Left lung (tissue), 10 donors: ENCODE measurements around the gene ASTL. TPM values are rescaled to one million over a fixed set of nuclear protein-coding genes. Genes with fewer than 3 reads are reported as not detected.

ENCODE experiments used
- ATAC-seq: fragments of 200-7000 bp; cut with Tn5 transposase; one replicate; pipeline ENCODE4 v1.9.1; 2020; ENCODE audit warnings: moderate library complexity
- DNase-seq, 4 donors: peaks; one replicate each; pipeline ENCODE4 v3.0.0-alpha.2; 2013 to 2020
- H3K27ac ChIP-seq, 2 donors: fragments of 200-600 bp; sonication (generic) in 1 of 2; one replicate each; pipeline versions ENCODE4 v1.5.0 to v1.8.0; 2020 to 2021
- H3K27me3 ChIP-seq, 2 donors: fragments of 200-600 bp; sonication (generic) in 1 of 2; one replicate each; pipeline versions ENCODE4 v1.5.0 to v1.8.0; 2020 to 2021
- H3K36me3 ChIP-seq, 2 donors: fragments of 200-600 bp; sonication (generic) in 1 of 2; one replicate each; pipeline versions ENCODE4 v1.5.0 to v1.8.0; 2020 to 2021
- H3K4me1 ChIP-seq, 2 donors: fragments of 200-600 bp; one replicate each; pipeline ENCODE4 v1.8.0; 2021
- H3K4me3 ChIP-seq, 2 donors: fragments of 200-600 bp; sonication (generic) in 1 of 2; one replicate each; pipeline versions ENCODE4 v1.5.0 to v1.8.0; 2020 to 2021; ENCODE audit warnings: mild to moderate bottlenecking in 1 of 2
- H3K9me3 ChIP-seq, 2 donors: fragments of 200-600 bp; sonication (generic) in 1 of 2; one replicate each; pipeline versions ENCODE4 v1.5.0 to v1.8.0; 2020 to 2021
- CTCF ChIP-seq, 2 donors: fragments of 200-600 bp; sonication (generic) in 1 of 2; IDR thresholded peaks; one replicate each; pipeline versions ENCODE4 v1.5.0 to v1.8.0; 2021; ENCODE audit warnings: antibody characterized with exemption in 2 of 2
- intact Hi-C, 2 donors: fragments of 100-400 bp; cut with DNase I; formaldehyde crosslinking; loops; one replicate each; pipeline versions ENCODE4 v1.11.2 to v1.14.2; 2022
- polyA plus RNA-seq, 6 donors: library from polyadenylated mRNA; unstranded; fragments of 120-200 nt; gene quantifications; one replicate each; pipeline ENCODE4 v1.2.1, GENCODE V29; 2013; ENCODE audit not compliant: insufficient read length in 6 of 6
- total RNA-seq, 2 donors: library from RNA; stranded (reverse); fragmentation: NEBNext Ultra II Directional; extraction: Animal tissue kit (Norgen Biotek cat#: 25700); gene quantifications; one replicate each; pipeline ENCODE4 v1.2.1, GENCODE V29; 2021
- donor health status: DM: no; HTN: yes; CAD: no.
- donor health status: DM: no; HTN: no; CAD: no.

Gene ASTL
- total and polyA plus RNA-seq, 8 donors = 0.11 to 0.30 (median 0.21) TPM; not detected in 3

DNA sequence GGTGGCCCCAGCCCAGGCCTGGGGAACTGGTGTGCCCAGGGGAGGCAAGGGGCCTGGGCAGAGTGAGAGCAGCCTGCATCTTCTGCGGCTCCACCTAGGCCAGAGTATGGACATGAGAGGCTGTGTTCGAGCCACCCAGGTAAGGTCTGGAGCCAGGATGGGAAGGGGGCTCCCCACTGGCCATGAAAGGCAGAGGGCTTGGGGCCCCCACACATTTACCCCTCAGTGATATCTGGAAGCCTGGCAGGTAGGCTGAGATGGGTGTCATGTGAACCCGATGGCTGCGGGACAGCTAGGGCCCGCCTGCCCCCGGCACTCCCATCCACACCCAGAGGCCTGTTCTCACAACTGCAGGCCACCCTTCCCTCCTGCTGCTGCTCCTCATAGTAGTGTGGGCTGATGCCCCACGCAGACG, 35.1 kb downstream of the ASTL start:
- H3K4me3 ChIP-seq = no peak overlapping the region
- ATAC-seq (no peak), DNase-seq (peak in 1 of 4 donors; percentile 29)
- intact Hi-C loops = no loop called here
- H3K36me3 ChIP-seq = no peaks in the 10 kb centered on the region
- peaks cover 0 to 6% of the 10 kb centered on the region in 2 donors for H3K27me3 ChIP-seq
- no peak for TF ChIP-seq CTCF (IDR thresholded peaks at IDR 0.05)
- no peaks in the 10 kb centered on the region for H3K4me1 ChIP-seq
- peaks cover 0 to 16% of the 10 kb centered on the region in 2 donors for H3K9me3 ChIP-seq
- H3K27ac ChIP-seq = no peak overlapping the region

GRCh38 chr2:96102596-96103186, 35.6 kb downstream of the ASTL start:
- Histone ChIP-seq H3K36me3 (no peaks in the 10 kb centered on the region), H3K27ac (no peak overlapping the region), H3K9me3 (peaks cover 0 to 16% of the 10 kb centered on the region in 2 donors), H3K27me3 (peaks cover 0 to under 1% of the 10 kb centered on the region in 2 donors), H3K4me1 (no peaks in the 10 kb centered on the region), H3K4me3 (no peak overlapping the region)
- intact Hi-C loops = no loop called here
- TF ChIP-seq CTCF (IDR thresholded peaks at IDR 0.05) = no peak
- no peak for ATAC-seq
- peak in 2 of 4 donors; percentile 14 to 60 for DNase-seq

DNA sequence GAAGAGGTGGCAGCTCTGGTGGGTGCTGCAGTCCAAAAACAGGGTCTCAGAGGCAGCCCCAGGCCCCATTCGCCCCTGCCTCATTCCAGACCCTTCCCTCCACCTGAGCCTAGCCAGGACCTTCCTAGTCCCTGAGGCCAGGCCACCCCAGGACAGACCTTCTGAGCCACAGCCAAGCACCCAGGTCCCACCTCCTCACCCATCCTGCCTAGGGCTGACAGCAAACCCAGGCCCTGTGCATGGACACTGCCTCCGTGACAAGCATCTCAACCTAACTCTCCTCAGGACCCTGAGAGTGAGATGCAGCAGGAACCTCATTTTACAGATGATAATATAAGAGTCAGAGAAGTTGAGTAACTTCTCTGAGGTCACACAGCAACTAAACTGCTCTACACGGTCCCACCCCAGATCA, 37.4 kb downstream of the ASTL start:
- Histone ChIP-seq H3K36me3 (no peaks in the 10 kb centered on the region), H3K4me3 (no peak overlapping the region), H3K4me1 (no peaks in the 10 kb centered on the region), H3K27ac (no peak overlapping the region), H3K9me3 (peaks cover 0 to 13% of the 10 kb centered on the region in 2 donors), H3K27me3 (no peaks in the 10 kb centered on the region)
- TF ChIP-seq CTCF (IDR thresholded peaks at IDR 0.05) = no peak
- ATAC-seq = no peak
- intact Hi-C loops = no loop called here
- DNase-seq = no peak

- no peak for ATAC-seq
Observed at GRCh38 chr2:96099861-96100798, 38.2 kb downstream of the ASTL start.

More at GRCh38 chr2:96099861-96100798, 38.2 kb downstream of the ASTL start:
- Histone ChIP-seq H3K4me1 (no peaks in the 10 kb centered on the region), H3K27ac (no peak overlapping the region), H3K36me3 (no peaks in the 10 kb centered on the region), H3K27me3 (no peaks in the 10 kb centered on the region), H3K9me3 (peaks cover 0 to 5% of the 10 kb centered on the region in 2 donors), H3K4me3 (no peak overlapping the region)
- no peak for TF ChIP-seq CTCF (IDR thresholded peaks at IDR 0.05)
- no peak for DNase-seq
- intact Hi-C loops = no loop called here
